ACC112 (cell line): ENCODE data around the gene METAP2.
A peak's percentile ranks its signal among the peaks of the same experiment; 100 is the strongest.
"Not testable (repeated sequence)": the region's sequence is repeated elsewhere in the genome, so short reads cannot be mapped to it uniquely, and the experiment has no call there.

Source experiments
- H2AFZ ChIP-seq: fragments of 200-600 bp; sonication (generic); one replicate; pipeline ENCODE4 v1.6.0; 2017; ENCODE audit warnings: antibody characterized with exemption, low read length; ENCODE audit not compliant: unreplicated experiment
- H3K27ac ChIP-seq: fragments of 200-600 bp; sonication (generic); 2 replicates; pipeline ENCODE4 v1.5.1; 2014; ENCODE audit warnings: low read depth, mild to moderate bottlenecking, antibody characterized with exemption, low read length, moderate library complexity
- H3K27me3 ChIP-seq: fragments of 200-600 bp; sonication (generic); 2 replicates; pipeline ENCODE4 v1.6.1; 2014; ENCODE audit warnings: mild to moderate bottlenecking, antibody characterized with exemption, low read length, moderate library complexity, mixed read lengths; ENCODE audit not compliant: insufficient read depth
- H3K36me3 ChIP-seq: fragments of 200-600 bp; sonication (generic); 2 replicates; pipeline ENCODE4 v1.6.1; 2016; ENCODE audit warnings: mild to moderate bottlenecking, antibody characterized with exemption, low read length, moderate library complexity, mixed read lengths; ENCODE audit not compliant: insufficient read depth
- H3K4me1 ChIP-seq: fragments of 200-600 bp; sonication (generic); one replicate; pipeline ENCODE4 v1.6.1; 2016; ENCODE audit warnings: low read length, mixed read lengths; ENCODE audit not compliant: insufficient read depth, unreplicated experiment, control insufficient read depth
- H3K4me3 ChIP-seq: fragments of 200-600 bp; sonication (generic); 2 replicates; pipeline ENCODE4 v1.5.1; 2014; ENCODE audit warnings: mild to moderate bottlenecking, low read depth, low read length
- H3K79me2 ChIP-seq: fragments of 200-600 bp; sonication (generic); one replicate; pipeline ENCODE4 v1.6.0; 2016; ENCODE audit warnings: low read length; ENCODE audit not compliant: control insufficient read depth, unreplicated experiment, insufficient read depth

METAP2 gene

DNA sequence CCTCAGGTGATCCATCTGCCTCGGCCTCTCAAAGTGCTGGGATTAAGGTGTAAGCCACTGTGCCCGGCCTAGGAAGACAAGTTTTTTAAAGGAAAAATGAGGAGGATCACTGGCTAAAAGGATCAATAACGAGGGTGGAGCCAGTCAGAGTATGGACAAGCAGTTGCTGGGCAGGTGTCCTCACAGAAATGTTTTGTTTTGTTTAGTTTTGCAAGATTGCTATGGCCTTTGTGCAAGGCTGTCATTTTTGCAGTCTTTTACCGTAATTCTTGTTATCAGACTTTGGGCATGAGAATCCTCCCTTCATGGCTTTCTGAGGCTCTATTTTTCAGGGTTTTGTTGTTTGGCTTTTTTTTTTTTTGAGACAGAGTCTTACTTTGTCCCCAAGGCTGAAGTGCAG is 11.9 kb upstream of the METAP2 start:
- H3K27ac ChIP-seq, result no peak overlapping the region
- H3K36me3 ChIP-seq, result no peaks in the 10 kb centered on the region
- H3K79me2 ChIP-seq, result no peaks in the 10 kb centered on the region
- H2AFZ ChIP-seq, result no peak overlapping the region
- no peak overlapping the region for H3K4me3 ChIP-seq
- no peaks in the 10 kb centered on the region for H3K27me3 ChIP-seq
- H3K4me1 ChIP-seq, result no peaks in the 10 kb centered on the region

DNA sequence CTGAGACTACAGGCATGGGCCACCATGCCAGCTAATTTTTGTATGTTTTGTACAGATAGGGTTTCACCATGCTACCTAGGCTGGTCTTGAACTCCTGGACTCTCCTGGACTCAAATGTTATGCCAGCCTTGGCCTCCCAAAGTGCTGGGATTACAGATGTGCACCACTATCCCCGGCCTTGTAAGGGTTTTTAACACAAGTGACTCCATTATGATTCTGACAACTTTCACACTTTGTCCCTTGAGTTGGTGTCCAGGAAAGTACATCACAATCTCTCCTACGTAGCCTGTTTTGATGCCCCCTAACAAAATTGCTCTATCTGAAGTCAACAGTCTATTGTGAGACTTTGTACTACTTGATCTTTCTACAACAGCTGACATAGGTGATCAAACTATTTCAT is 11.4 kb upstream of the METAP2 start:
- Histone ChIP-seq H3K36me3 (no peaks in the 10 kb centered on the region), H2AFZ (no peak overlapping the region)

DNA sequence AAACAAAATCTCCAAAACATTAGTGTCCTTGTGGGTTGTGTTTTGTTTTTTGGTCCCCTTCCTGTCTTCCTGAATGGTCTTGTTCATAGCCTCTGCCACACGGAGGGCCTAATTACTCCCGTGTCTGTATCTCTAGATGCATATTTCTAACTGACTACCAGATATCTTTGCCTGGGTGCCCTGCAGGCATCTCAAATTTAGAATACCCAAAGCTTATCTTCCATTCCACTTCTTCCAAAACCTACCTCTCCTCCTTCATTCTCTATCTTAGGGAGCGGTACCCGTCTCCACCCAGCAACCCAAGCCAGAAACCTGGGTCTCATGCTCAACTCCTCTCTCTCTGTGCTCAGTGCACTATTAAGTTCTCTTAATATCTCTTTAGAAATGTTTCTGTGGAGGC is 10.9 kb upstream of the METAP2 start:
- Histone ChIP-seq H3K4me3 (no peak overlapping the region), H2AFZ (no peak overlapping the region), H3K36me3 (no peaks in the 10 kb centered on the region), H3K4me1 (no peaks in the 10 kb centered on the region), H3K79me2 (no peaks in the 10 kb centered on the region), H3K27ac (no peak overlapping the region), H3K27me3 (no peaks in the 10 kb centered on the region)

More for the DNA sequence above, 11.4 kb upstream of the METAP2 start:
- no peak overlapping the region for H3K4me3 ChIP-seq
- H3K27ac ChIP-seq, result no peak overlapping the region
- H3K4me1 ChIP-seq, result no peaks in the 10 kb centered on the region
- no peaks in the 10 kb centered on the region for H3K27me3 ChIP-seq
- no peaks in the 10 kb centered on the region for H3K79me2 ChIP-seq

DNA sequence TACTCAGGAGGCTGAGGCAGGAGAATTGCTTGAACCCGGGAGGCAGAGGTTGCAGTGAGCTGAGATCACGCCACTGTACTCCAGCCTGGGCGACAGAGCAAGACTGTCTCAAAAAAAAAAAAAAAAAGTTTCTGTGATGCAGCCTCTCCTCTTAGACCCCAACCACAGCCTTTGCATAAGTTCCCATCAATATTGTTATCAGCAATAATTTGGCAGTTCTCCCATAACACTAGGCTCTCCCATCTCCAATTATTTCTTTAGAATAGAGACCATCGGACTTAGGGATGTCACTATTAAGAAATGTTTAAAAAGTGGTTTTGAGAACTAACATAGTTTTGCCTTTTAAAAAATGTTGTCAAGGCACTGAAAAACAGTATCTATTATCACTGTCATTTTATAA is 10.2 kb upstream of the METAP2 start:
- not testable (repeated sequence) for H3K27me3 ChIP-seq, H3K79me2 ChIP-seq, H3K4me3 ChIP-seq, H3K27ac ChIP-seq, H3K36me3 ChIP-seq, H3K4me1 ChIP-seq, H2AFZ ChIP-seq

DNA sequence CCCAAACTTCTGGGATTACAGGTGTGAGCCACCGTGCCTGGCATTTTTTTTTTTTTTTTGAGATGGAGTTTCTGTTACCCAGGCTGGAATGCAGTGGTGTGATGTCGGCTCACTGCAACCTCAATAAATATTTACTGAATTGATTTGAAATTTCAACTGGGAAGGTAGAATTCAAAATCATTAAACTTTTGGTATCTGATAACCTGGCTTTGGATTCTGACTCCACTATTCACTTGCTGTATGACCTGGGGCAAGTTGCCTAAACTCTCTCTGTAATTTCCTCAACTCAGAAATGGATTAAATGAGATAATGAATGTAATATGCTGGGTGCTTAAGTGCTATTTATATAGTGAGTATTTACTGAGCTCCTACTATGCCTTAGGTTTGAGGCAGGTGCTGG is 8.7 kb upstream of the METAP2 start:
- no peak overlapping the region for H3K4me3 ChIP-seq
- no peaks in the 10 kb centered on the region for H3K4me1 ChIP-seq
- H3K79me2 ChIP-seq, result no peaks in the 10 kb centered on the region

DNA sequence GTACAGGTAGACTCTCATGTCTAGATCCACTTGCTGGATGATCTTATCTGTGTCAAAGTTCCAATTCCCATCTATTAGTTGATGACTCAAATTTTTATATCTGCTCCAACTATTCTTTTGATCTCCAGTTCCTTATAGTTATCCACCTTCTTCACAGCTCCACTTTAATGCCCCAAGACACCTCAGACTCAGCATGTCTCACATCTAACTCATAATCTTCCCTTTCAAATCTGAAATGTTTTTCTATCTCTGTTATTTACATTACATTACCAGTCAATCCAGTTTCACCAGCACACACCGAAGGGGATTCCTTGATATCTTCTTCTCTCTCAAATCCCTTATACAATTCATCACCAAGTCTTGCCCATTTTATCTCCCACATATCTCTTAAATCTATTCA is 3.7 kb upstream of the METAP2 start:
- peaks cover 13% of the 10 kb centered on the region for H3K79me2 ChIP-seq
- H3K4me3 ChIP-seq, result no peak overlapping the region
- no peak overlapping the region for H2AFZ ChIP-seq
- H3K27me3 ChIP-seq, result no peaks in the 10 kb centered on the region
- H3K36me3 ChIP-seq, result no peaks in the 10 kb centered on the region
- no peaks in the 10 kb centered on the region for H3K4me1 ChIP-seq
- H3K27ac ChIP-seq, result no peak overlapping the region

More for the DNA sequence above, 8.7 kb upstream of the METAP2 start:
- Histone ChIP-seq H2AFZ (no peak overlapping the region), H3K36me3 (no peaks in the 10 kb centered on the region), H3K27ac (no peak overlapping the region), H3K27me3 (no peaks in the 10 kb centered on the region)

DNA sequence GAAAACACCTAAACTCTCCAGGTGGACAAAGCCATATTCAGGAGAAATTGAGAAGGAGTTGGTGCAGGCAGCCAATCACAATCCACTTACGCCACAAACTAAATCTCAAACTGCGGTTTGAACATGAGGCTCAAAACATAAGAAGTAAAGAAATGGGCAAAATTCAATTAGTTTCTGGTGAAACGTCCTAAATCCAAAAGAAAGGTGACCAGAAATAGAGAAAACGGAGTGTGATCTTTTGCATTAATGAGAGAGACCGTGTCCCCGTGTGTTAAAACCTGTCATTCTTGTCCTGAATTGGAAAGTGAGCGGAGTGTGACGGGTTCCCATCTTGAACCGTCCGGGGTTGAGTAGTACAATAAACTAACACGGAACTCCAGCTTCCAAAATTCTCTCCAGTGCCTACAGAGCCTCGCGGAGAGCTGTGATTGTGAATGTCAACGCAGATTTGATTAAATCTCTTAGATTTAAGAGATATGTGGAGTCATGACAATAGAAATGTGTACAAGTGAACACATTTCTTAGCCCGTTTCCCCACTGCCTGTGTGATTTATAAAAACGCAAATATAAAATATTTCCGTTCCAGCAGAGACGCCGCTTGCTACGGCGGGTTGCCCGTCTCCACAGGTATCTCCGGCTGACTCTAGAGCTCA is 595 bp upstream of the METAP2 start:
- H2AFZ ChIP-seq, result peak overlapping the region; percentile 100
- peaks cover 15% of the 10 kb centered on the region for H3K36me3 ChIP-seq
- peak overlapping the region; percentile 87 for H3K4me3 ChIP-seq
- no peaks in the 10 kb centered on the region for H3K27me3 ChIP-seq
- peaks cover 7% of the 10 kb centered on the region for H3K4me1 ChIP-seq
- peaks cover 44% of the 10 kb centered on the region for H3K79me2 ChIP-seq
- peak overlapping the region; percentile 70 for H3K27ac ChIP-seq

DNA sequence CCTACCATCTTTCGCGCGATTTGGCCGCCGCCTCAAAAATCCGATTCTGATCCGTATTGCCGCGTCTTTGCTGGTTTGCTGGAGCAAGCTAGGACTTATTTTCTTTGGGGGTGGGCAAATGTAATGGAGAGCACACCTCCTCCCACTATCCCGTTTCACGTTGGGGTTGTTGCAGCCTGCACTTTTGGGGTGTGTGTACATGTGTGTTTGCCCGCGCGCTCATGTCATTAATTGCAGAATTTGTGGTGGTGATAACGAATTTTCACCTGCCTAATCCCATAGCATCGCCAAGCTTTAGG is 657 bp downstream of the METAP2 start:
- Histone ChIP-seq H3K4me1 (peaks cover 7% of the 10 kb centered on the region), H2AFZ (peak overlapping the region; percentile 2), H3K27ac (peak overlapping the region; percentile 70; the same call in 1 of the 2 replicates), H3K4me3 (peak overlapping the region; percentile 87), H3K36me3 (peaks cover 25% of the 10 kb centered on the region), H3K27me3 (no peaks in the 10 kb centered on the region), H3K79me2 (peaks cover 55% of the 10 kb centered on the region)

DNA sequence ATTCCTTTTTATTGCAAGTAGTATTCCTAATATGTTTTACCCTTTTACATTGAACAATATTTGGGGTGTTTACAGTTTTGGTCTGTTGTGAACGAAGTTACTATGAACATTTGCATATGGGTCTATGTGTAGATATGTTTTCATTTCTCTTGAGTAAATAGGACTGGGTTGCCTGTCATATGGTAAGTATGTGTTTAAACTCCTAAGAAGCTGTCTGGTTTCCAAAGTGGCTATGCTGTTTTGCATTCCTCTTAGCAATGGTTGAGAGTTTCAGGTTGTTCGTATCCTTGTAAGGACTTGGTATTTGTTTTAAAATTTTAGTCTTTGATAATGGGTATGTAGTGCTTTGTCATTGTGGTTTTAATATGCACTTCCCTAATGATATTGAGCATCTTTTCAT is 6.3 kb downstream of the METAP2 start:
- Histone ChIP-seq H3K27ac (no peak overlapping the region), H2AFZ (no peak overlapping the region), H3K79me2 (peaks cover 81% of the 10 kb centered on the region), H3K4me3 (no peak overlapping the region), H3K36me3 (peaks cover 33% of the 10 kb centered on the region), H3K4me1 (peaks cover 10% of the 10 kb centered on the region), H3K27me3 (no peaks in the 10 kb centered on the region)

DNA sequence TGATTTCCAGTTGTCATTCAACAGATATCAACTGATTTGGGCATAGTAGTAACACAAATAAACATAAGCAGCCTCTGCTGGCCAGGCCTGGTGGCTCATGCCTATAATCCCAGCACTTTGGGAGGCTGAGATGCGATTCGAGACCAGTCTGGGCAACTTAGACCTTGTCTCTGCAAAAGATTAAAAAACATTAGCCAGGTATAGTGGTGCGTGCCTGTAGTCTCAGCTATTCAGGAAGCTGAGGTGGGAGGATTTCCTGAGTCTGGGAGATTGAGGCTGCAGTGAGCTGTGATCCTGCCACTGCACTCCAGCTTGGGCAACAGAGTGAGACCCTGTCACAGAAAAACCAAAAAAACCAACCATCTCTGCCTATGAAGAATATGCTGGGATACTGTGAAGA is 7.1 kb downstream of the METAP2 start:
- H3K4me1 ChIP-seq, result peaks cover 3% of the 10 kb centered on the region
- H3K27ac ChIP-seq, result no peak overlapping the region
- no peaks in the 10 kb centered on the region for H3K27me3 ChIP-seq
- H3K4me3 ChIP-seq, result no peak overlapping the region
- peaks cover 38% of the 10 kb centered on the region for H3K36me3 ChIP-seq
- H3K79me2 ChIP-seq, result peaks cover 72% of the 10 kb centered on the region
- no peak overlapping the region for H2AFZ ChIP-seq

DNA sequence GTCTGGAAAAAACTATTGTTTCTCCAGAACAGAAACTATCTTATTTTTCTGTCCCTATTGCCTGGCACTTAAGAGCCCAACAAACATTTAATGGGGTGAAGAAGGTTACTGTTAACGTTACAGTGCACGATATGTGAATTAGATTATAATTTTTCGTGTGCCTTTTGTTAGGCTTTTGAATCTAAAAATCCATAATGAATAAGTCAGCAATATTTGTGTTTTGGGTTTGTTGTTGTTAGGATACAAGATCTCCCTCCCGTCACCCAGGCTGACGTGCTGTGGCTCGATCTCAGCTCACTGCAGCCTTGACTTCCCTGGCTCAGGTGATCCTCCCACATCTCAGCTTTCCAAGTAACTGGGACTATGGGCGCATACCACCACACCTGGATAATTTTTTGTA is 7.9 kb downstream of the METAP2 start:
- Histone ChIP-seq H3K27ac (no peak overlapping the region), H3K79me2 (peaks cover 66% of the 10 kb centered on the region), H3K27me3 (no peaks in the 10 kb centered on the region), H3K4me3 (no peak overlapping the region), H3K36me3 (peaks cover 39% of the 10 kb centered on the region), H3K4me1 (peaks cover 3% of the 10 kb centered on the region), H2AFZ (no peak overlapping the region)
